ENCODE measurements around the gene SERINC3. TPM values are rescaled to one million over a fixed set of nuclear protein-coding genes. Genes with fewer than 3 reads are reported as not detected.

SERINC3 gene
- total and polyA plus RNA-seq, 2 donors: 34.8 to 51.2 TPM

GRCh38 chr20:44447827-44448419 lies 73.9 kb downstream of the SERINC3 start:
- no peaks in the 10 kb centered on the region for H3K36me3 ChIP-seq (ENCODE audit: control insufficient read depth in 2 of 2, insufficient read depth in 2 of 2, low read length in 1 of 2)
- H3K27ac ChIP-seq (ENCODE audit: low read depth in 1 of 2, low read length in 1 of 2): no peak overlapping the region
- peaks cover 0 to 3% of the 10 kb centered on the region in 2 donors for H3K27me3 ChIP-seq (ENCODE audit: control insufficient read depth in 2 of 2, insufficient read depth in 1 of 2, low read length in 1 of 2)
- no peak overlapping the region for H3K4me3 ChIP-seq (ENCODE audit: low read length in 2 of 2)
- no peaks in the 10 kb centered on the region for H3K4me1 ChIP-seq (ENCODE audit: control insufficient read depth in 2 of 2, insufficient read depth in 2 of 2, low read length in 2 of 2)
- WGBS: 94% methylated on average over 3 of the region's 3 CpGs
- H3K9me3 ChIP-seq (ENCODE audit: control insufficient read depth in 2 of 2, insufficient read depth in 1 of 2, low read length in 1 of 2): no peaks in the 10 kb centered on the region
- no peak for DNase-seq (ENCODE audit: low read depth in 6 of 9, low spot score in 9 of 9)

Other genes starting within 250 kb of the SERINC3 start
- 1.7 TPM for gene FITM2, start 210.9 kb downstream of the SERINC3 start, total RNA-seq
- gene FITM2, start 210.9 kb downstream of the SERINC3 start, polyA plus RNA-seq: 2.6 TPM
- not detected for gene R3HDML, start 185.0 kb downstream of the SERINC3 start, total RNA-seq
- 0.05 TPM for gene R3HDML, start 185.0 kb downstream of the SERINC3 start, polyA plus RNA-seq
- 0.05 TPM for gene HNF4A, start 166.4 kb downstream of the SERINC3 start, total RNA-seq
- 0.16 TPM for gene HNF4A, start 166.4 kb downstream of the SERINC3 start, polyA plus RNA-seq
- 4.1 TPM for gene TTPAL, start 46.2 kb downstream of the SERINC3 start, total RNA-seq
- 8.7 TPM for gene TTPAL, start 46.2 kb downstream of the SERINC3 start, polyA plus RNA-seq
- 27.7 TPM for gene PKIG, start 60.5 kb upstream of the SERINC3 start, total RNA-seq
- gene PKIG, start 60.5 kb upstream of the SERINC3 start, polyA plus RNA-seq: 41.7 TPM
- gene ADA, start 129.6 kb upstream of the SERINC3 start, total RNA-seq: 296 TPM
- gene ADA, start 129.6 kb upstream of the SERINC3 start, polyA plus RNA-seq: 61.1 TPM
- gene CCN5, start 193.3 kb upstream of the SERINC3 start, total RNA-seq: 0.05 TPM
- 3.5 TPM for gene CCN5, start 193.3 kb upstream of the SERINC3 start, polyA plus RNA-seq
- gene KCNK15, start 223.8 kb upstream of the SERINC3 start, total RNA-seq: 0.05 TPM
- gene KCNK15, start 223.8 kb upstream of the SERINC3 start, polyA plus RNA-seq: 0.16 TPM

All from thymus (tissue), 11 donors.